DOHH2 (cell line): ENCODE data around the gene STAG1.

Experiments used
- EZH2phosphoT487 ChIP-seq: fragments of 200-600 bp; sonication (generic); IDR thresholded peaks from 2 replicates; pipeline ENCODE4 v1.6.1; 2017; ENCODE audit warnings: borderline replicate concordance, mild to moderate bottlenecking, antibody characterized with exemption, low read length, moderate library complexity, mixed read lengths
- TF ChIP-seq, protein P1 (sequence below): fragments of 200-600 bp; sonication (generic); IDR thresholded peaks from one replicate; pipeline ENCODE4 v1.5.1; 2014; ENCODE audit warnings: antibody characterized with exemption, mild to moderate bottlenecking, low read depth, low read length; ENCODE audit not compliant: poor library complexity, severe bottlenecking

DNA sequence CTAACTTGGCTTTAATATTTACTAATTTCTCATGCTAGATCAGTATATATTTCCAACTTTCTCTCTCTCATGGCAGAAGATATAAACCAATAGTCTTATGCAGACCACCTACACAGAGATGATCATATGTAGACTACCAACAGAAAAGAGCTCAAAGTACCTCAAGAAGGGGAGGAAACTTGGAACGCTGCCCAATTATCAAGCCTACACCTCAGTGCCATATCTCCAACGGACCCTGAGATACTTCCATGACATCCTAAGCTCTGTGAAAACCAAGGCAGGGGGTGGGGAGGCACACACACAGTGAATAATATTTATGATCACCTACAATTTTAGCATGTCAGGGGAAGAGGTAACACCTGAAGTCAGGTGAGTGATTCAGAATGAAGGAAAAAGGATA is 100.6 kb downstream of the STAG1 start:
- no peak for TF ChIP-seq EZH2phosphoT487
- TF ChIP-seq, protein P1, sequence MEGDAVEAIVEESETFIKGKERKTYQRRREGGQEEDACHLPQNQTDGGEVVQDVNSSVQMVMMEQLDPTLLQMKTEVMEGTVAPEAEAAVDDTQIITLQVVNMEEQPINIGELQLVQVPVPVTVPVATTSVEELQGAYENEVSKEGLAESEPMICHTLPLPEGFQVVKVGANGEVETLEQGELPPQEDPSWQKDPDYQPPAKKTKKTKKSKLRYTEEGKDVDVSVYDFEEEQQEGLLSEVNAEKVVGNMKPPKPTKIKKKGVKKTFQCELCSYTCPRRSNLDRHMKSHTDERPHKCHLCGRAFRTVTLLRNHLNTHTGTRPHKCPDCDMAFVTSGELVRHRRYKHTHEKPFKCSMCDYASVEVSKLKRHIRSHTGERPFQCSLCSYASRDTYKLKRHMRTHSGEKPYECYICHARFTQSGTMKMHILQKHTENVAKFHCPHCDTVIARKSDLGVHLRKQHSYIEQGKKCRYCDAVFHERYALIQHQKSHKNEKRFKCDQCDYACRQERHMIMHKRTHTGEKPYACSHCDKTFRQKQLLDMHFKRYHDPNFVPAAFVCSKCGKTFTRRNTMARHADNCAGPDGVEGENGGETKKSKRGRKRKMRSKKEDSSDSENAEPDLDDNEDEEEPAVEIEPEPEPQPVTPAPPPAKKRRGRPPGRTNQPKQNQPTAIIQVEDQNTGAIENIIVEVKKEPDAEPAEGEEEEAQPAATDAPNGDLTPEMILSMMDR, result no peak
